Astrocyte of the spinal cord (primary cell): ENCODE measurements around the gene CYB561D1.

ENCODE experiments used
- DNase-seq: peaks from one replicate; pipeline ENCODE4 v3.0.0; 2011; ENCODE audit warnings: low read depth, low spot score
- H3K4me3 ChIP-seq: 2 replicates; pipeline ENCODE4 v1.5.1; 2011; ENCODE audit warnings: low read depth, mild to moderate bottlenecking, low read length, moderate library complexity
- in situ Hi-C: cut with HindIII; loops from 2 replicates; pipeline ENCODE4 v1.10.0; 2017; ENCODE audit warnings: low sequenced_read_pairs
- TF ChIP-seq, protein P1 (sequence below): IDR thresholded peaks from 2 replicates; pipeline ENCODE4 v1.5.1; 2012; ENCODE audit warnings: low read depth, mild to moderate bottlenecking, low read length, inconsistent platforms

The CYB561D1 gene

GRCh38 chr1:109508001-109508872, 14.3 kb downstream of the CYB561D1 start:
- TF ChIP-seq, protein P1, sequence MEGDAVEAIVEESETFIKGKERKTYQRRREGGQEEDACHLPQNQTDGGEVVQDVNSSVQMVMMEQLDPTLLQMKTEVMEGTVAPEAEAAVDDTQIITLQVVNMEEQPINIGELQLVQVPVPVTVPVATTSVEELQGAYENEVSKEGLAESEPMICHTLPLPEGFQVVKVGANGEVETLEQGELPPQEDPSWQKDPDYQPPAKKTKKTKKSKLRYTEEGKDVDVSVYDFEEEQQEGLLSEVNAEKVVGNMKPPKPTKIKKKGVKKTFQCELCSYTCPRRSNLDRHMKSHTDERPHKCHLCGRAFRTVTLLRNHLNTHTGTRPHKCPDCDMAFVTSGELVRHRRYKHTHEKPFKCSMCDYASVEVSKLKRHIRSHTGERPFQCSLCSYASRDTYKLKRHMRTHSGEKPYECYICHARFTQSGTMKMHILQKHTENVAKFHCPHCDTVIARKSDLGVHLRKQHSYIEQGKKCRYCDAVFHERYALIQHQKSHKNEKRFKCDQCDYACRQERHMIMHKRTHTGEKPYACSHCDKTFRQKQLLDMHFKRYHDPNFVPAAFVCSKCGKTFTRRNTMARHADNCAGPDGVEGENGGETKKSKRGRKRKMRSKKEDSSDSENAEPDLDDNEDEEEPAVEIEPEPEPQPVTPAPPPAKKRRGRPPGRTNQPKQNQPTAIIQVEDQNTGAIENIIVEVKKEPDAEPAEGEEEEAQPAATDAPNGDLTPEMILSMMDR, result no peak
- no peak overlapping the region for H3K4me3 ChIP-seq
- no peak for DNase-seq
- in situ Hi-C loops, result no loop called here

DNA sequence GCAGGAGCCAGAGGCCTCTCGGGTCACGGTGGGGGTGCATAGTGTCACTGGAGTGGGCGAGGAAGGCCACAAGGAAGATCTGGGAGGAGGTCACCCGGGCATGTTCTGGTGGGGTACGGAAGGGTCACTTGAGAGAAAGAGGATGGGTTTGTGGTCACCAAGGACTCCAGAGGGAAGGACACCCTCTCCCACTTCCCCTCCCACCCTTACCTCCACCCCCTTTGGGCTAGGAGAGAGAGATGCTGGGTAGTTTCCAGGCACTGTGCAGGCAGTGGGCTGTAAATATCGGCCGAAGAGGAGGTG, 14.9 kb downstream of the CYB561D1 start:
- DNase-seq, result no peak
- TF ChIP-seq, protein P1, result no peak
- H3K4me3 ChIP-seq, result peak overlapping the region; percentile 55
- in situ Hi-C loops, result no loop called here

DNA sequence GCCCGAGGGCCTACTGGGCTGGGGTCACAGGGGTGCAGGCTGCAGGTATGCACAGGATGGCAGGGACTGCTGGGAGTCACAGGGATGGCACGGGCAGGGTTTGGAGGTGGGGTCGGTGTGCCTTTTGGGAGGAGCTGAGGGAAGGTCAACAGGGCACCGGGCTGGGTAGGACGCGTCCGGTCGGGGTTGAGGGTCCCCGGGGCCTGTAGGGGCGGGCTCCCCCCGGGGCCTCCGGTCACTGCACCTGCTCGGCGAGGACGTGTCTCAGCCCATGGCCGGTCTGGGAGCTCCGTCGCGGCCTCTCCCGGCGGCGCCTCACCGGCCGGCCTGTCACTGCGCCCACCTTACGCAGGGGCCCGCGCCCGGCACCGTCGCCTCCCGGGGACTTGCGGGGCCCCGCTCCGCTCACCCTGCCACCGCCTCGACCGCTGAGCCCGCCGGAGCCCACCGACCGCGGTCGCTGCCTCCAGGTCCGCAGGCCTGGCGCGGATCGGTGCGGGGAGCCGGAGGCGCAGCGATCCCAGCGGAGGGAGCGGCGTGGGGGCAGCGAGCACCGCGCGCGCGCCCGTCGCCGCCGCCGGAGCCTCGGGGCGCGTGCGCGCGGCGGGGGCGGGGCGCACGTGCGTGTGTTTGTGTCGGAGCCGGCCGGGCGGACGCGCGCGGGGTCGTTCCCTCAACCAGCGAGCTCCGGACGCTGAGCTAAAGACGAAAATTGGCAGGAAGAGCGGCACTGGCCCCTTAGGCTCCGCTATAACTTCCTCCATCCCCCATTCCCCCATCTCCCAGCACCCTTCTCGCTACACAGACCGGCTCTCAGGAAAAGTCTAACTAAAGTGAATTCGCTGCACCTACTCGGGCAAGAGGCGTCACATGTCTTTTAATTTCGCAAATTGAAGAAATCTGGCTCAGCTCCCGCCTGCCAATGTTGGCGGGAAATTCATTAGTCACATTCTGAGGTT, 15.6 kb downstream of the CYB561D1 start, which contains the start of gene AMIGO1:
AMIGO1 (minus strand) TSS at position 552 of the 959 bp plus-strand sequence. CDS start 815 bp downstream, outside the sequence.
- peak within 1 kb of the TSS; percentile 55 for H3K4me3 ChIP-seq
- in situ Hi-C loops, result no loop called here
- peak; percentile 19 for DNase-seq
- TF ChIP-seq, protein P1, result no peak

DNA sequence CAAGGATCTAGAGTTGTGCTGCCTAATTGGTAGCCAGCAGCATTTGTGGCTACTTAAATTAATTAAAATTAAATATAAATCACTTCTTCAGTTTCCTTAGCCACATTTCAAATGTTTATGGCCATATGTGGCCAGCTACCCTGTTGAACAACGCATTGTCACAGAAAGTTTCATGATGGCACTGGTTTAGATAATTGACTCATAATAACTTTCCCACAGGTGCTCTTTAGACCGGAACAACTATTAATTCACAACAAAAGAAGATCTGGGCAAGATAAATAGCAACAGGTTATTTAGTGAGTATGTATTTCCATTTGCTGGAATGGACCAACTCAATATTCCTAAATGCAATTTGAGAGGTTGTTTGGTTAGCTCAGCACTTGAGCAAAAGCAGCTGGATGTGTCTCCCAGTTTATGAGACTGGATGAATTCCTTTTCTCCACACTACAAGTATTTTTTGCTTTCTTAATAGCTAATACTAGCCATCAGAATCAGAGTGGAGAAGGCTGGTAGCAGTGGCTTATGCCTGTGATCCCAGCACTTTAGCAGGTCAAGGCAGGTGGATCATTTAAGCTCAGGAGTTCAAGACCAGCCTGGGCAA, 19.3 kb downstream of the CYB561D1 start:
- in situ Hi-C loops, result no loop called here
- DNase-seq, result no peak
- TF ChIP-seq, protein P1, result no peak
- H3K4me3 ChIP-seq, result no peak overlapping the region

DNA sequence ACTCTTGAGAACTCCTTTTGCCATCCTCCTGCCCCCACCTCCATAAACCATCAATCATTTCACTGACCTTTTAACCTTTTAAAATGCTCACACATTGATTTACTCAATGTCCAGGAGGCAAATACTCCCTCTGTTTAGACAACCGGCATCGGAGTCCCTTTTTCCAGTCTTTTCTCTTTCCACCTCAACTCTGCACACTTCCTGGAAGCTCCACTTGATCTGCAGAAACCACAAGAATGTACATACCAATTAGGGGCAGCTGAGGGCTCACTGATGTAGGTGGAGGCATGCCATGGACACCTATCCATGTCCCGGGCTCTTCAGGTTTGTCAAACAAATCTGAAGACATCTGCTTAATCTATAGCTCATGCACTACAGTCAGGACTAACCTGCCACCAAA, 21.0 kb downstream of the CYB561D1 start:
- TF ChIP-seq, protein P1, result no peak
- in situ Hi-C loops, result no loop called here
- no peak overlapping the region for H3K4me3 ChIP-seq
- no peak for DNase-seq

- in situ Hi-C loops, result no loop called here
- DNase-seq, result no peak
- TF ChIP-seq, protein P1, result no peak
- H3K4me3 ChIP-seq, result no peak overlapping the region
These were observed 23.0 kb downstream of the CYB561D1 start for GRCh38 chr1:109516872-109517271.
